GM18508 (cell line): ENCODE measurements around the gene GPR158.

Source experiments
- ATAC-seq: cut with Tn5 transposase; IDR thresholded peaks from one replicate; pipeline ENCODE4 v1.9.1; 2021; ENCODE audit warnings: moderate number of reproducible peaks; ENCODE audit not compliant: insufficient read depth, unreplicated experiment

Gene GPR158

DNA sequence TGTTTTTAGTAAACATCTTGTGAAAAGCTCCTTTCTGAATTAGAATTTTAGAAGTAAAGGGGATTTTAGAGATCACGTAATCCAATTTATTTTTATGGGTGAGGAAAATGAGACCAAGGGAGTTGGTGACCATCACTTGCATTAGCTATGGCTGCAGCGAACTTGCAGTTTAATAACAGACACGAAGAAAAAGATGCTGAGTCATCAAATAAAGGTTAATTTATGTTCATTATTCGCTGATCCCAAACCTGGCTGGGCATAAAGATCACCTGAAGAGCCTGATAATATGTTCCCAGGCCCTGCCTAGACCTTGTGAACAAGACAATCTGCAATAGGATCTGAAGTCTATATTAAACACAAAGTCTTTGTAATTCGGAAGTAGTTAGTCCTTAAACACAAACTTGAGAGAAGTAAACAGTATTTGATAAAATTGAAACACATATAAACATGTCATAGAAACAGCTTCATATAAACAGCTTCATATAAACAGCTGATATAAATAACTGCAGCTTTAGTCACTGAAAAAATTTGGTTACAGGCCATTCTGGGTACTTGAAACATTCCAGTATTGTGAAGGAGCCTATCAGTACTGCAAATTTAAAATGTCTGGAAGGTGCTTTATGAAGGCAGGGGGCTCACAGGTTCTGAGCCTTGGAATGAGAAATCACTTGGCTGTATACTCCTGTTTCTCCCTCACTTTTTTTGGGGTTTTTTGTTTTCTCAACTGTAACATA lies 16.5 kb downstream of the GPR158 start:
- no peak for ATAC-seq

- no peak for ATAC-seq
Measured at GRCh38 chr10:25198151-25198550, 23.4 kb downstream of the GPR158 start.

- no peak for ATAC-seq
Measured at GRCh38 chr10:25206693-25207414, 32.1 kb downstream of the GPR158 start.

DNA sequence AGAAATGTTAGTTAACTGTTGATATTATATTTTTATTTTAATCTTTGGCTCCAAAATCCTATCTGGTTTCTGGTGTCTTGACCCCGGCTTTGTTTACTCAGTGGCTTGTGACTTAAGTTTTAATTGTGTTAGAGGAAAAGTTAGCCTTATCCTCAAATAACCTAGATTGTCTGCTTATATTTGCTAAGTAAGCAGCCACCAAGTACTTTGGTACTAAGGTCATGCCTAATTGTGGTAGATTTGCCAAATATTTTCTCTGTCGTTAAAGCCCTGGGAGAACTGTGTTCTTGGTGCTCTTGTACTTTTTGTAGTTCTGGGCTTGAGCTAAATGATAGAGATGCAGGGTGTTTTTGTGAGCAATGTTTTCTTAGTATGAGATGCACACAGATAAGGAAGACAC lies 34.8 kb downstream of the GPR158 start:
- ATAC-seq, result no peak

DNA sequence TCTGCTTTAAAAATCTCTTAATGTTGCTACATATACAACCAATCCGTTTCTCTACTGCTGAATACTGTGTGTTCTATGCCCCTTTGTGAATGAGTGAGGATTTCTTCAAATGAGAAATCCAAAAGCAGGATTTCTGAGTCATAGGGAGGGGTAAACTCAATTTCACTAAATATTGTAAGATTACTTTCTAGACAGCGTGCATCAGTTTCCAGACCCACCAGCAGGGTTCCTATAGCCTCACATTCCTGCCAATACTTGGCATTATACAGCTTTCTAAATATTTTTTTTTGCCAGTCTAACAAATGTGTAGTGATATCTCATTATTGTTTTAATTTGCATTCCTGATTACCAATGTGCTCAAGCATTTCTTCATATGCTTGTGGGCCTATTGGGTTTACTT lies 35.5 kb downstream of the GPR158 start:
- no peak for ATAC-seq

DNA sequence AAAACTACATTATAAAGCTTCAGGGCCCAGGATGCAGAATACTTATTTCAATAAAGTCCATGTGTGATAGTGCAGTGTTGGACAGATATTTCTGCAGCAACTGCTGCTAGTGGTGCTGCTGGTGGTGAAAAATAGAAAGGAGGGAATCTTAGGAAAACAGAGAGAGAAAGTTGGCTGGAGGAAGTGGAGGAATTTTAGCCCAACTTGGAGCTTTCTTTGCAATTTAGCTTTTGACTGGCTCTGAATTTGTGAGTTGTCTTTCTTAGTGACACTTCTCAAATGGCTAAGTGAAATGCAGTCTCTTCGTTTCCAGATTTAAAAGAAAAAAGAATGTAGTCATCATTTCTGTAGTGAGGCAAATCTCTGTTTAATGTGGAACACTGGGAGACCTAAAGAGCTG lies 45.4 kb downstream of the GPR158 start:
- ATAC-seq, result no peak

- no peak for ATAC-seq
Measured at GRCh38 chr10:25222085-25222660, 47.4 kb downstream of the GPR158 start.

GRCh38 chr10:25226775-25227682 lies 52.2 kb downstream of the GPR158 start:
- no peak for ATAC-seq

DNA sequence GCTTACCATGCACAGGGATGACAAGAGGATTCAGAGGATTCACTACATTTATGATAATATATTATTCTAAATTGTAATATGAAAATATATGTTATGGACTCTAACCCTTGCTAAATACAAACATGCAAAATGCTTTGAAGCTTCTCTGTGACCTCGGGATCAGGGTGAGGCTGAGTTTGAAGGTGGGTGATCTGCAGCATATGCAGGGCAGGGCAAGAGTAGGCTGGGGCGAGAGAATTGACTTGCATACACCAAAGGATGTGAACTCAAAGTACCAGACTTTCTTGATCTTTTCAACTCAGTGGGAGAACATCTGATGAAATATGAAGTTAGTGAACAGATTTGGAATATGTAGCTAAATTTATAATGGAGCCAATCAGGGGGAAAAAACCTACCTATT lies 57.0 kb downstream of the GPR158 start:
- no peak for ATAC-seq

DNA sequence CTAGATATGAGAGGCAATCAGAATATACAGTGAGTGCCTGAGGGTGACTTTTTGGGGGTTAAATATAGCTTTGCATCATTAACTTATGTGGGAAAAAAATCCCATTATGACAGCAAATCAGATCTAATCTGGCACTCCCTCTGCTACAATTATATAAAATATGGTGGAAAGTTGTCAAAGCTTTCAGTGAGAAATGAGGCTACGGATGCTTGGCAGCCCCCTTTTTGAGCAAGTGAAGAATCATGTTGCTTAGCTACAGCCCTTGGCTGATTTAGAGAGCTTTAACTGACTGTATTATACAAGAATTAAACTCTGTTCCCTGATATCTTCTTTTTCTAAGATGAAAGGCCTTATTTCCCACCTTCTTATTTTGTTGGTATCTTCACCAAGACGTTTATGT lies 57.4 kb downstream of the GPR158 start:
- no peak for ATAC-seq

DNA sequence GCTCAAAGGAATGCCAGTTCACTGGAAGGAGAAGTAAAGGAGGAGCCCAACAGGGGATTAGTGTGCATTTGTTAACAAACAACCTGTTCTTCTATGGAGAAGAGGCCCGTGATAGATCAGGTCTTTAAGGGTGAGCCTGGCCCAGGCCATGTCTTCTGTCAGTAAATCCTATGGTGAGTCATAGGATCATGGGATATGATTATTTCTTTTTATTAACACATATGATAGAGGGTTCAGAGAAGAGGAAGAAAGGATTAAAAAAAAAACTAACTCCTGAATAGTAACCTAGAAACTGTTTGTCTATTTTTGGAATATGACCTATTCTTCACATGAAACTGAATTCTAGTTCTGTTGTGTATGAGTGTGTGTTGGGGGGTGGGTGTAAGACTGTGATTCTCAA lies 70.4 kb downstream of the GPR158 start:
- ATAC-seq, result no peak

DNA sequence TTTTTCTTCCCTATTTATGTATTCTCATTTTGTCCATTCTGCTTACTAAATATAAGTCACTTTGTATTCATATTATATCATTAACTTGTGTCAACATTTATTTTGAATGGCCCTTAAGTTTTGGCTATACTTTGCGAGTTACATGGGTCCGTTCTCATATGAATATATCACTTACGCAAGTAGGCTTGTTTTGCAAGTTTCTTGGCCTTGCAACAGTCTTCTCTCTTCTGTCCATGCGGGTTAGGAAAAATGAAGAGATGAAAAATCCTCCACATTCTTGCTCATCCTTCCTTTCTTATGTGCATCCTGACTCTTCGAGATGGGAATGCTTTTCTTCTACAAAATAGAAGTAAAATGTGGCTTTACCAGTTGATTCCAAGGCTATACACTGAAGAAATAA lies 82.8 kb downstream of the GPR158 start:
- no peak for ATAC-seq

DNA sequence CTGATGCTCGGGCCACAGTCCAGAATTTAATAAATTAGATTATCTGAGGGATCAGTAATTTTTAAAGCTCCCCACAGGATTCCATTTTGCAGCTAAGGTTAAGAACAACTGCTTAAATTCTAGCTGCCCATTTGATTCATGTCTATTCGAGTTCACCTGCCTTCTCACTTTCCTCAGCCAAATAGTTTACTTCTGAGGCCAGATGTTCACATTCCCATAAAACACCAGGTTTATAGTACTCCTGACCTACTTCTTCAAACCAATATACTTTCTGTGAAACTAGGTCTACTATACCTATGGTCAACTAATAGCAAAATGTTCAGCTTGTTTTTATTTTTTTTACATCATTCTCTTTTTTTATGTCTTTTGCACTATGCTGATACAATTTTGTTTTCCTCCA lies 86.3 kb downstream of the GPR158 start:
- ATAC-seq, result no peak

- ATAC-seq, result no peak
Measured at GRCh38 chr10:25261558-25261957, 86.8 kb downstream of the GPR158 start.

- no peak for ATAC-seq
Measured at GRCh38 chr10:25263931-25264330, 89.1 kb downstream of the GPR158 start.

DNA sequence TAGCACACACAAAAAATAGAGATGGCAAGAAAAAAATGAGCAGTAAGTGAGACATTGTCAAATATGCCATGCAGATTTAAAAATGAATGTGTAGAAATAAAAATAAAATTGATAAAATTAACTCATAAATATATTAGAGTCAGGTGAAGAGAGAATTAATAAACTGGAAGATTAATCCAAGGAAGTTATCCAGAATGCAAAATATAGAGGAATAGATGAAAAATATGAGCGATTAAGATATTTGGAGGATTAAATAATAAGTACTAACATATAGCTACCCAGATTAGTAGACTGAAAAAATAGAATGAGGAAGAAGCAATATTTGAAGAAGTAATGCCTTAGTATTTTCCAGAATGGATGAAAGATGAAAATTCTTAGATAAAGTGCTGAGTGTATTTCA lies 103.4 kb downstream of the GPR158 start:
- ATAC-seq, result no peak

GRCh38 chr10:25280076-25280475 lies 105.3 kb downstream of the GPR158 start:
- no peak for ATAC-seq

DNA sequence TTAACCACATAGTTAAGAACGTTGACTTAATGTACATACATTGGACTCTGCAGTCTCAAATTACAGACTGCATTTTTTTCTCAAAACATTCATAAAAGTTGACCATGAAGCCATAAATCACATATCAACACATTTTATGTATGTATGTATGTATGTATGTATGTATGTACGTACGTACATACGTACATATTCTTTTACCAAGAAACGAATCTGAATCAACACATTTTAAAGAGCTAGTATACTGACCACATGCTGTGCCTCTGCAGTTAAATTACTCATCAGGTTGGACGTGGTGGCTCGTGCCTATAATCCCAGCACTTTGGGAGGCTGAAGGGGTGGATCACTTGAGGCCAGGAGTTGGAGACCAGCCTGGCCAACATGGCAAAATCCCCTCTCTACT lies 105.8 kb downstream of the GPR158 start:
- ATAC-seq, result no peak

DNA sequence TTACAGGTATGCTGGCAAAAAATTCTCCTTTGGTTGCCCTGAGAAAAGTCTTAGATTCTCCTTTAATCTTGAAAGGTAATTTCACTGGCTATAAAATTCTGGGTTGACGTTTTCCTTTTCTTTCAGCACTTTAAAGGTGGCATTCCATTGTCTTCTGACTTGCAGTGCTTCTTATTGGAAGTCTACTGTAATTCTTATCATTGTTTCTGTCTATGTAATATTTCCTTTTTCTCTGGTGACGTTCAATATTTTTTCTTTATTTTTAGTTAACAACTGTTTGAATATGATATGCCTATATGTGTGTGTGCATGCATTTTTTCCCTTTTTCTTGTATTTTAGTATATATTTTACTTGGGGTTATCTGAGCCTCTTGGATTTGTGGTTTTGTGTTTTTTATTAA lies 111.0 kb downstream of the GPR158 start:
- no peak for ATAC-seq

DNA sequence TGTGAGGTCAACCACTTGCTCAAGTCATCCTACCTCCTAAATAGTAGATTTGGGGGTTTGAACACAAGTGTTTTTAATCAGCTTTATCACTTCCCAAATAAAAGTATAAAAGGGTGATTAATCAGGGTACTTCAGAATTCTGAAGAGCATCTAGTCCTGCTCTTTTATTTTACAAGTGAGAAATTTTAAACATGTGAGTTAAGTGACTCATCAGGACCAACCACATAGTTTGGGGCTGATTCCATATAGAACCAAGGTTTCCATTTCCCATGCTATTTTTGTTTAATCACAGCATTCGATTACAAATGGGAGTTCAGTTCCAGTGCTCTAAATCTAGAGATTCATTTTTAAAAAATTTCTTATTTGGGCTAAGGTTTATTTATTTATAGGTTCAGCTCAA lies 113.4 kb downstream of the GPR158 start:
- no peak for ATAC-seq
